Astrocyte (in vitro differentiated cells and primary cell): ENCODE data around the gene CCNG2. TPM values are rescaled to one million over a fixed set of nuclear protein-coding genes. Genes with fewer than 3 reads are reported as not detected.

Source experiments
- DNase-seq: peaks from one replicate; pipeline ENCODE4 v3.0.0-alpha.2; 2010; ENCODE audit warnings: low read depth
- FAIRE-seq: peaks from 2 replicates; lab custom pipeline; 2011; peaks lifted over from hg19 to GRCh38; lab: Jason Lieb, UNC
- H2AFZ ChIP-seq: 2 replicates; pipeline ENCODE4 v1.6.0; 2012; ENCODE audit warnings: low read depth, low read length, inconsistent platforms
- H3K27ac ChIP-seq: 2 replicates; pipeline ENCODE4 v1.5.1; 2011; ENCODE audit warnings: low read depth, low read length, inconsistent platforms
- H3K27me3 ChIP-seq: 2 replicates; pipeline ENCODE4 v1.6.0; 2011; ENCODE audit warnings: low read length, inconsistent platforms; ENCODE audit not compliant: insufficient read depth
- H3K36me3 ChIP-seq: 2 replicates; pipeline ENCODE4 v1.5.1; 2011; ENCODE audit warnings: low read length, inconsistent platforms; ENCODE audit not compliant: insufficient read depth
- H3K4me1 ChIP-seq: 2 replicates; pipeline ENCODE4 v1.5.1; 2011; ENCODE audit warnings: low read length, inconsistent platforms; ENCODE audit not compliant: insufficient read depth
- H3K4me2 ChIP-seq: 2 replicates; pipeline ENCODE4 v1.6.0; 2012; ENCODE audit warnings: low read length, inconsistent platforms
- H3K4me3 ChIP-seq: 2 replicates; pipeline ENCODE4 v1.5.1; 2011; ENCODE audit warnings: low read depth, mild to moderate bottlenecking, low read length, inconsistent platforms; ENCODE audit not compliant: insufficient read depth
- H3K79me2 ChIP-seq: 2 replicates; pipeline ENCODE4 v1.6.0; 2012; ENCODE audit warnings: mild to moderate bottlenecking, low read length, inconsistent platforms; ENCODE audit not compliant: insufficient read depth
- H3K9ac ChIP-seq: 2 replicates; pipeline ENCODE4 v1.6.0; 2012; ENCODE audit warnings: mild to moderate bottlenecking, low read length, inconsistent platforms
- H3K9me3 ChIP-seq: 2 replicates; pipeline ENCODE4 v1.5.1; 2012; ENCODE audit warnings: low read depth, mild to moderate bottlenecking, low read length, inconsistent platforms; ENCODE audit not compliant: insufficient read depth
- H4K20me1 ChIP-seq: 2 replicates; pipeline ENCODE4 v1.6.0; 2012; ENCODE audit warnings: low read length, inconsistent platforms; ENCODE audit not compliant: insufficient read depth
- H3K27ac Mint-ChIP-seq: one replicate; pipeline ENCODE4 v1.8.0; 2021; ENCODE audit warnings: mild to moderate bottlenecking, mixed read lengths; ENCODE audit not compliant: unreplicated experiment
- H3K27me3 Mint-ChIP-seq: one replicate; pipeline ENCODE4 v1.8.0; 2021; ENCODE audit warnings: low read depth, mixed read lengths; ENCODE audit not compliant: unreplicated experiment
- H3K36me3 Mint-ChIP-seq: one replicate; pipeline ENCODE4 v1.8.0; 2021; ENCODE audit warnings: low read depth, mixed read lengths; ENCODE audit not compliant: unreplicated experiment
- H3K4me1 Mint-ChIP-seq: one replicate; pipeline ENCODE4 v1.8.0; 2021; ENCODE audit warnings: low read depth, mixed read lengths; ENCODE audit not compliant: unreplicated experiment
- H3K4me3 Mint-ChIP-seq: one replicate; pipeline ENCODE4 v1.8.0; 2021; ENCODE audit warnings: mild to moderate bottlenecking, moderate library complexity, mixed read lengths; ENCODE audit not compliant: unreplicated experiment
- H3K9me3 Mint-ChIP-seq: one replicate; pipeline ENCODE4 v1.8.0; 2021; ENCODE audit warnings: mild to moderate bottlenecking, mixed read lengths; ENCODE audit not compliant: unreplicated experiment
- CTCF ChIP-seq: IDR thresholded peaks from 2 replicates; pipeline ENCODE4 v1.5.1; 2011; ENCODE audit warnings: low read depth, mild to moderate bottlenecking, inconsistent platforms, low read length, moderate library complexity; ENCODE audit not compliant: insufficient read depth
- EZH2 ChIP-seq: IDR thresholded peaks from 2 replicates; pipeline ENCODE4 v1.6.1; 2012; ENCODE audit warnings: mild to moderate bottlenecking, low read length, inconsistent platforms; ENCODE audit not compliant: insufficient read depth
- total RNA-seq: library from RNA; stranded (reverse); gene quantifications from 2 replicates; pipeline ENCODE4 v1.2.1, GENCODE V29; 2021

The CCNG2 gene
- total RNA-seq, 1 donor from 2014 or later = 54.7 TPM

DNA sequence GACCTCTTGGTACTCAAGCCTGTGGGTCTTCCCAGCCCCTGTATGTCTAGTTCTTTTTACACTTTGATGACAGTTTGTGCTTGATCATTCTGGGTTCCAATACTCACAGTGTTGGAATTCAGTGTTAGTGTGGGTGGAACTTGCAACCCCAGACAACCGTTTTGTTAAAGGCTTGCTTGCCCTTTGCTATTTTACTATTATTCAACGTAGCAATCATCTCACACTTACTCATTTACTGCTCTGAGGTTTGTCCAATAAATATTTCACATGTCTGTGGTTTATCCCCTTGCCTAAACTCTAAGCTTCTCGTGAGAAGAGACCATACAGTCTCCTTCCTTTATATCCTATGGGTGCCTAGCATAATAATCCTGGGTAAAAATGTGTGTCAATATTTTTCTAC lies 15.3 kb downstream of the CCNG2 start:
- peak overlapping the region; percentile 76 for H3K27ac ChIP-seq
- H2AFZ ChIP-seq = no peak overlapping the region
- peak overlapping the region; percentile 96 for H3K27ac Mint-ChIP-seq
- no peaks in the 10 kb centered on the region for H3K9me3 ChIP-seq
- TF ChIP-seq CTCF = no peak
- no peak for TF ChIP-seq EZH2
- H3K36me3 Mint-ChIP-seq = peaks cover 11% of the 10 kb centered on the region
- no peaks in the 10 kb centered on the region for H4K20me1 ChIP-seq
- H3K4me1 ChIP-seq = peaks cover 17% of the 10 kb centered on the region
- FAIRE-seq (no peak), DNase-seq (peak; percentile 98)
- H3K4me3 ChIP-seq = no peak overlapping the region
- H3K79me2 ChIP-seq = no peaks in the 10 kb centered on the region
- peak overlapping the region; percentile 42 for H3K9ac ChIP-seq
- peak overlapping the region; percentile 31 for H3K4me3 Mint-ChIP-seq
- H3K27me3 ChIP-seq = peaks cover 18% of the 10 kb centered on the region
- H3K27me3 Mint-ChIP-seq = no peaks in the 10 kb centered on the region
- peak overlapping the region; percentile 56 for H3K4me2 ChIP-seq
- peaks cover 66% of the 10 kb centered on the region for H3K4me1 Mint-ChIP-seq
- no peaks in the 10 kb centered on the region for H3K36me3 ChIP-seq
- no peaks in the 10 kb centered on the region for H3K9me3 Mint-ChIP-seq

- no peaks in the 10 kb centered on the region for H3K79me2 ChIP-seq
- no peak overlapping the region for H3K27ac ChIP-seq
- no peaks in the 10 kb centered on the region for H3K36me3 ChIP-seq
- peaks cover 11% of the 10 kb centered on the region for H3K36me3 Mint-ChIP-seq
- H3K4me3 Mint-ChIP-seq = no peak overlapping the region
- H3K4me1 ChIP-seq = peaks cover 17% of the 10 kb centered on the region
- DNase-seq = peak; percentile 27
- no peak overlapping the region for H3K4me3 ChIP-seq
- H3K4me2 ChIP-seq = no peak overlapping the region
- TF ChIP-seq CTCF = no peak
- no peak for TF ChIP-seq EZH2
- peaks cover 59% of the 10 kb centered on the region for H3K4me1 Mint-ChIP-seq
- peaks cover 27% of the 10 kb centered on the region for H3K27me3 ChIP-seq
- no peaks in the 10 kb centered on the region for H3K9me3 ChIP-seq
- H3K27me3 Mint-ChIP-seq = no peaks in the 10 kb centered on the region
- no peak overlapping the region for H3K27ac Mint-ChIP-seq
- no peak overlapping the region for H2AFZ ChIP-seq
- H3K9me3 Mint-ChIP-seq = no peaks in the 10 kb centered on the region
- FAIRE-seq = no peak
- no peak overlapping the region for H3K9ac ChIP-seq
- H4K20me1 ChIP-seq = no peaks in the 10 kb centered on the region
These were observed 17.4 kb downstream of the CCNG2 start for GRCh38 chr4:77174426-77174825.

DNA sequence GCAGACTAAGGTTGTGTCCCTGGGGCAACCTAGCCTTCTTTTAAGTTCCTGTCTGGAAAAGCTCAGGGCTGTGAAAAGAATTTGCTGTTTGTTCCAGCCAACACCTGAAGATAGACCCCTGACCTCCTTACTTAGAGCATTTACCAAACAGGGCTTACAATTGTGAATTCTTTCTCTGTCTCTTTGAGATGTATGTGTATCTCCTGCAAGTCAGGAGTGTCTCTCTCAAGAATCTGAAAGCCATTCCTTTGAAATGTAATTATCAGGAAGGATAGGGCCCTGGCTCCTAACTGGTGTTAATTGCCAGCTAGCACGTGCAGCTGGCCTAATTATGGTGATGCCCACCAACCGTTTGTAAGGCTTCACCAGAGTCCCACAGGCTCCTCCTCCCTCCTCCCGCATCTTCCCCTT lies 18.2 kb downstream of the CCNG2 start:
- H3K79me2 ChIP-seq = no peaks in the 10 kb centered on the region
- H2AFZ ChIP-seq = no peak overlapping the region
- peaks cover 17% of the 10 kb centered on the region for H3K4me1 ChIP-seq
- Mint-ChIP-seq H3K27me3 (no peaks in the 10 kb centered on the region), H3K4me1 (peaks cover 51% of the 10 kb centered on the region), H3K27ac (no peak overlapping the region), H3K9me3 (no peaks in the 10 kb centered on the region), H3K4me3 (no peak overlapping the region), H3K36me3 (peaks cover 4% of the 10 kb centered on the region)
- no peak overlapping the region for H3K27ac ChIP-seq
- TF ChIP-seq CTCF (no peak), EZH2 (no peak)
- no peak overlapping the region for H3K9ac ChIP-seq
- H3K9me3 ChIP-seq = no peaks in the 10 kb centered on the region
- no peaks in the 10 kb centered on the region for H4K20me1 ChIP-seq
- DNase-seq = no peak
- no peak overlapping the region for H3K4me3 ChIP-seq
- peaks cover 30% of the 10 kb centered on the region for H3K27me3 ChIP-seq
- no peaks in the 10 kb centered on the region for H3K36me3 ChIP-seq
- no peak overlapping the region for H3K4me2 ChIP-seq
- FAIRE-seq = no peak
